OCI-LY1 (cell line): ENCODE measurements around the gene PRKCH.

Experiments used
- CTCF ChIP-seq: fragments of 200-600 bp; sonication (generic), shearing (Covaris generic); IDR thresholded peaks from 2 replicates; pipeline ENCODE4 v1.5.1; 2017; ENCODE audit warnings: mild to moderate bottlenecking, antibody characterized with exemption, low read length, moderate library complexity, mixed read lengths
- EZH2 ChIP-seq: fragments of 200-600 bp; sonication (generic), shearing (Covaris generic); IDR thresholded peaks from 2 replicates; pipeline ENCODE4 v1.8.0; 2017; ENCODE audit warnings: borderline replicate concordance, mixed run types, mild to moderate bottlenecking, antibody characterized with exemption, low read length, moderate library complexity, mixed read lengths

DNA sequence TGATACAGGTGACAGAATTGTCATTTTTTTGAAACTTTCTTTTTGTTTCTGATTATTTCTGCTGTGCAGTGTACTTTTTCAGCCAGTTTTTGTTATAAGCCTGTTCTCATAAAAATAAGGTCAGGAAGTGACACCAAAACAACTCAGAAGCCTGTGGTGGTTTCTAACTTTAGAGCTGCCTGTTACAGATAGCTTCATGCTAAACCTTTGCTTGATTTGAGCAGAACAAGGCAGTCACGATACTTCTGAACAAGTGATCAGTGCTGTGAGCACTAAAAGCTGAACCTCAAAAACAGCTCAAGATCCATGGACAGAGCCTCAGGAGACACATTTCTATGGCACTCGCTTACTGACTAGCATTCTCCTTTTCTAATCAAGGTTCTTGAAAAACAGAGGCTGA is 82.0 kb downstream of the PRKCH start:
- TF ChIP-seq CTCF, result no peak
- TF ChIP-seq EZH2, result no peak
